H54 (cell line): ENCODE measurements around the gene PIEZO1.

ENCODE experiments used
- DNase-seq: peaks from one replicate; pipeline ENCODE4 v3.0.0; 2011; ENCODE audit warnings: low spot score, mixed read lengths; ENCODE audit not compliant: insufficient read length
- FAIRE-seq: peaks from 3 replicates; lab custom pipeline; 2011; peaks lifted over from hg19 to GRCh38; lab: Jason Lieb, UNC
- POLR2A ChIP-seq: IDR thresholded peaks from 2 replicates; pipeline ENCODE4 v1.6.1; 2011; ENCODE audit warnings: low read depth, mild to moderate bottlenecking, low read length

Gene PIEZO1

DNA sequence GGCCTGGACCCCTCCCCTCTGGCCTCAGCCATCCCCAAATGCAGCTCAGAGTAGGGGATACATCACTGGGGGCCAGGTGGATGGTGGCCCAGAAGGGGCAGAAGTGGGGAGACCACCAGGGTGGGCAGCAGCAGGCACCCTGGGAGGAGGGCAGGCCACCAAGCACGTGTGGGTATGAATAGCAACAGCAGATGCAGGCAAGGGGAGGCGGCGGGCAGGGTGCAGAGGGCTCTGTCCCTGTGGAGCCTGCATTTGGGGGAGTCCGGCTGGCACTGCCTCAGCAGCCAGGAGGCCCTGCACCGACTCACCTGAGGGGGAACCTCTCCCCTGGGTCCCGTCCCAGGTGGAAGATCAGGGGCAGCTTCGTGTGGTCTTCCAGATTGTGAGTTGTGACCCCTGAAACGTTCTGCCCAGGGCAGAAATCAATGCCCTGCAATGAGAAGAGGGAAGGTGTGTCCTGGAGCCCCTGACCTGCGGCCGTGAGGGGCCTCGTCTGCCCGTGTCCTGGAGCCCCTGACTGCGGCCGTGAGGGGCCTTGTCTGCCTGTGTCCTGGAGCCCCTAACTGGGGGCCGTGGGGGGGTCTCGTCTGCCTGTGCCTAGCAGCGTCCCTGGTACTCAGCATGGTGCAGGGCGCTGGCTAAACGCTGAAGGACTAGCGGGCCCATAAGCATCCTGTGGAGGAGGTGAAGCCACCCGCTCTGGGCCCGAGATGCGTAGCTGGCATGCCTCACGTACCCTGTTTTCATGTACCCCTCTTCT, 37.4 kb upstream of the PIEZO1 start:
- no peak for FAIRE-seq
- TF ChIP-seq POLR2A: no peak
- no peak for DNase-seq

DNA sequence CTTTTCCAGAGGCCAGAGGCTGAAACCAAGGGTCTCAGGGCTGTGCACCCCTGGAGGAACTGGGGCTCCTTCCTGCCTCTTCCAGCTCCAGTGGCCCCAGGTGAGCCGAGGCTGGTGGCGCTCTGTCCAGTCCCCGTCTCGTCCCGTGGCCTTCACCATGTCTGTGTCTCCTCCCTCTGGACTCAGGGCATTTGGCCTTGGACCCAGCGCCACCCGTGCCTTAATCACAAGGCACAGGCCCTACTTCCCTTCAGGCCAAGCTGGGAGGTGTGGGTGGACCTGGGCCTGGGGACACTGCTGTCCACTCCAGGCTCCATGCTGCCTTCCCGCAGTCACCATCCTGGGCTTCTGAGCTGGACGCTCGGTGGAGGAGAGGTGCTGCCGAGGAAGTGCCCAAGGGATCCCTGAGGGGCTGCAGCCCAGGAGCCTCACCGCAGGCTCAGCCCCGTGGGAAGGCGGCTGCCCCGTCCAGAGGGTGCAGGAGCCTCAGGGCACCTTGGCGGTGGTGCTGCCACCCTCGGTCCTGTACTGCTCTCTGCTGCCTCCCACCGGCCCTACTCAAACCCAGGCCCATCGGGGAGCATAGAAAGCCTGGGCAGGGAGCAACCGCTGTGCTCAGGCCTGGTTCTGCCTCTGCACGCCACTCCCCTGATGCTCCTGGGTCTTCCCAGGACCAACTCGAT, 36.3 kb upstream of the PIEZO1 start:
- FAIRE-seq: no peak

DNA sequence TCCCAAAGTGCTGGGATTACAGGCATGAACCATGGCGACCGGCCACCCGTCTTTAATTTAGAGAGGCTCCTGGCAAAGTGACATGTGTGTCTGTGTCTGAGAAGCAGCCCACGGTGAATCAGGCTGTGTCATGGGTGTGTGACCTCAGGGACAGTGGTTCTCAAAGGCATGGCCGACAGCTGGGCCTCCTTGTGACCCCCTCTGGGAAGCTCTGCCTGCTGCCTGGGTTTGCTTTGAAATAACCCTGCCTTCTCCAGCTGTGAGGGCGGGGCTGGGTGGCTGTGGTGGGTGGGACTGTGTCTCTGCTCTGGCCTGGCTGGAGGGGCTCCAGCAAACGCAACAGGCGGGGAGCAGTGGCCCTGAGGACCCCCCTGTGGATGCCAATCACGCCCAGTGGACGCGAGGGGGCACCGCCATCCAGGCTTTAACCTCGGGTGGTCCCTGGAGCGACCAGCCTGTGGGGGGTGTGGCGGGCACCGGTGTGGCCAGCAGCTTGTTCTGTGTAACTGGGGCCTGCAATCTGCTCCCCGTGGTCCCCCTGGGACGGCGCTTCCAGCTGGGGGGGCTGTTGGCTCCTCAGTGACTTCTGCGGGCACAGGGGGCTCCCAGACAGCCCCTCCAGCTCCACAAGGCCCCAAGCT, 35.5 kb upstream of the PIEZO1 start:
- no peak for DNase-seq
- TF ChIP-seq POLR2A: no peak
- no peak for FAIRE-seq

More for the DNA sequence above, 36.3 kb upstream of the PIEZO1 start:
- no peak for DNase-seq
- TF ChIP-seq POLR2A: no peak

DNA sequence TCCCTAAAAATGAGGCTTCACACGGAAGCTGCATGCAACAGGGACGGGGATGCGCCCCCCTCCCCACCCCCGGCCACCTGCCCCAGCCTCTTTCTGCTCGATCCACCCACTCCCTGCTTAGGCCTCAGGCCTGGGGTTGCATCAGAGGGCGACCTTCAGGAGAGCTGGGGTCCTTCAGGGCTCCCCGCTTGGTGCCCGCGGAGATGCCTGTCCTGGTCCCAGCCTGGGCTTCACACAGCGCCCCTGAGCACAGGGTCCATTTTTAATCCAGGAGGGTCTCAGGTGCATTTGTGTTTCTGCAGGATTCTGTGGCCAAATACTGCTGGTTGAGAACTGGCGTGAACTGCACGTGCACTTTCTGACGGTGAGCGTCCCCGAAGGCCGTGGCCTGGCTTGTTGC, 34.1 kb upstream of the PIEZO1 start:
- DNase-seq: no peak
- FAIRE-seq: no peak
- no peak for TF ChIP-seq POLR2A

DNA sequence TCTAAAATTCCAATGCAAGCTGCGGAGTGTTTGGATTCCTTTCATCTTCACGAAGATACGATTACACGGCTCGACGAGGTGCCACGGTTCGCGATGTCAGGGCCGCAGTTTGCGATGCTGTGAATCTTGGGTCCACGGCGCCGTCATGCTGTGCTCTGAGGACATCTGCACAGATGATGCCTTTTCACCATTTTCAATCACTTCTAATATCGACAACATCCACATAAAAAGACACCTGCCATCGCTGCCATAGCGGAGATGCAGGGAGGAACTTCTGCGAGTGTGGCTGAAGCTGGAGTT, 33.5 kb upstream of the PIEZO1 start:
- no peak for DNase-seq
- no peak for TF ChIP-seq POLR2A
- FAIRE-seq: no peak

DNA sequence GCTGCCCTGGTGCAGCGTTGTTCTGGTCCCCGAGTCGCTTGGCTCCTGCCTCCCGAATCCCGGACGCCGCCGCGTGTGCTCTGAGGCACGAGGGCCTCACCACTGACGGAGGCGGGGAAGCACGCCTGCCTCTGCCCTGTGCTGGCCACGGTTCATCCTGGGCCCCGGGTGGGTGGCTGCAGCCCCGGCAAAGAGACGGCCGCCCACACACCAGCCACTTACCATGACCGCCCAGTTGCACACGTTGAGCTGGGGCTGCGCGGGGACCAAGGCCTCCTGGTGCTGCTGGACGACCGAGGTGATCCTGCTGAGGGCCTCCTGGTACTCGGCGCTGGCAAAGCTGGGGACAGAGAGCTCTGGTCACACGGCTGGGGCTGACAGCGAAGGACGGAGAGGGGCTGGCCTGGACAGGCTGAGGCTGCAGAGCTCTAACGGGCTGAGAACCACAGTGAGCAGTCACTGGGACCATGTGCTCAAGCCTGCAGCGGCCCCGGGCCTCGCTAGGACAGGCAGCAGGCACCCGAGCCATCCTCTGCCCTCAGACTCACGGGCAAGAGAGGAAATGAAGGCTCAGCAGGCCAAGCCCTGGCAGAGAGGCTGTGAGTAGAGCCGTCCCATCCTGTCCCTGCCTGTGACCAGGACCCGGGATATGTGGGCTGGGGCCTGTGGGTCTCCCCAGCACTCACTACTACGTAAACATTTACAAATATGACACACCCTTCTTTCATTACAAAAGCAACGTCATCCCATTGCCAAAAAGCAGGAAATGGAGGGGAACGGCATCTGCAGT, 33.0 kb upstream of the PIEZO1 start:
- FAIRE-seq: no peak
- no peak for DNase-seq
- no peak for TF ChIP-seq POLR2A

DNA sequence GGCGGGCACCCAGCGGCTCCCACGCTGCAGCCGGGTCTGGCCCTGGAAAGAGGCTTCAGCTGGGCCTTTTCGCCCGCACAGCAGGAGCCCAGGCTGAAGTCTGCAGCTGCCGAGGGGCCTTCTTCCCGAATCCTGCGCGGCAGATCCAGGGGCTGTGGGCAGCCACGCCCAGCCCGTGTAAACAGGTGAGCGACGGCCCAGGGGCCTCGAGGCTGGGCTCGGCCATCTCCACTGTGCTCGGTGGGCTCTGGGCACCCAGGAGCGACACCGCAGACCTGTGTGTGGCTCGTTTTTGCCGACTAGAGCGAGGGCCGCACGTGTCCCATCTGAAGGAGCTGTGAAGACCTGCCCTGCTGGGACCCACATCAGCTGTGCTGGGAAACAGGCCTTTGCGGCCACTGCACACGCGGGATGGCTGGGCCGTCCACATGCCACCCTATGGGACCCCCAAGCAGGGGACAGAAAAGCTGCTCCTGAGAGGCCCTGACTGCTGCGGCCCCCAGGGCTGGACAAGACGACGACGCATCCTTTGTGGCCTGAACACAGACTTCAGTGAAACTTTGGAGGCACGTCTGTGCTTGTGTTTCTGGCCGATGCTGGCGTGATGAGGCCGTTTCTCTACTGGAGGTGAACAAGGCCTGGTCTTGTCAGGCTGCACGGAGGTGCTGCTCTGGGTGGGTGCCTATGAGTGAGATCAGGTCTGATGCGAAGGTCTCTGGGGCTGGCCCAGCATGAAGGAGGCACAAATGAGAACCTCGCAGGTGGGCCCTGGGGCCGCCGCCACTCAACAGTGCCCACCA, 31.9 kb upstream of the PIEZO1 start:
- DNase-seq (no peak), FAIRE-seq (no peak)
- TF ChIP-seq POLR2A: no peak

DNA sequence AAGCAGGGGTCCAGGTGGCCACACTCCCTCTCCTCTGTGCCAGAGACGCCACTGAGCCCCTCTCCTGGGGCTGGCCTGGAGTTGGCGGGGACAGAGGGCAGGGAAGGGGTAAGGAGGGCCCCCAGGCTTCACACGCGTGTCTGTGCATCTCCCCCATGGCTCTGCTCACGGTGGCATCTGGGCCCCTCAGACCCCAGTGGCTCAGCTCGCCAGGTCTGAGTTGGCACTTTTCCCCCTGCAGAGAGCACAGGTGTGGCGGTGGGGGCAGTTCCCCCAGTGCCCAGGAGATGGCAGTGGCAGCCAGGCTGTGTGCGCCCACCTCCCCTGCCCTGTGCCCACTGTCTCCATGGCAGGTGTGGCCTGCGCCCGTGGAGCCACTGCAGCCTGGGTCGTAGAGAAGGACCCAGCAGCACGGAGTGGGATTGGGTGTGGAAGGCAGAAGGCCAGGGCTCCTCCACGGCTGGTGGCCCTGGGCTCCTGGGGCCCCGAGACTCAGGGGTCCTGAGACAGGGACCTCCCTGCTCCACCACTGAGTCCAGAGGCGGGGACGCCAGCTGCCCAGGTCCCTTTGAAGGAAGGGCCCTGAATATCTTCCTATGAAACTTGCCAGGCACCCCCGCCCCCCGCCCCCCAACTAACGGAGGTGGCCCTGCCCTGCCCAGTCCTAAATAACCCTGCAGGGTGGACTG, 31.0 kb upstream of the PIEZO1 start:
- TF ChIP-seq POLR2A: no peak
- FAIRE-seq: no peak
- DNase-seq: no peak

DNA sequence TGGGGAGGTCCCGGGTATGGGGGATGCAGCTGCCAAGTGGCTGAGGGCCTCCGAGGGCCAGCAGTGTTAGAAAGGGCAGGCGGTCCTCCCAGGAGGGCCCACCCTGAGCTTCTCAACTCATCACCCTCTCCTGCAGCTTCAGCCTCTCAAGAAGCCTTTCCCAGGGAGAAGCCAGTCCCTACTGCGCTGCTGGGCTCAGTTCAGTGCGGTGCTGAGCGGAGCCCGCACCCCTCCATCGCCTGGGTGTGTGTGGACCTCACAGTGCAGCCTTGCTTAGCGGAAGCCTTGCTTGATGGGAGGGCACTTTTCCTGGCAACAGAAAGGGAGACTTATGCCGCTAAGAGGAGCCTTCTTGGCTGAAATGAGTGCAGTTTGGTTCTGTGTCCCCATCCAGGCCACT, 30.2 kb upstream of the PIEZO1 start:
- DNase-seq (no peak), FAIRE-seq (no peak)
- TF ChIP-seq POLR2A: no peak

DNA sequence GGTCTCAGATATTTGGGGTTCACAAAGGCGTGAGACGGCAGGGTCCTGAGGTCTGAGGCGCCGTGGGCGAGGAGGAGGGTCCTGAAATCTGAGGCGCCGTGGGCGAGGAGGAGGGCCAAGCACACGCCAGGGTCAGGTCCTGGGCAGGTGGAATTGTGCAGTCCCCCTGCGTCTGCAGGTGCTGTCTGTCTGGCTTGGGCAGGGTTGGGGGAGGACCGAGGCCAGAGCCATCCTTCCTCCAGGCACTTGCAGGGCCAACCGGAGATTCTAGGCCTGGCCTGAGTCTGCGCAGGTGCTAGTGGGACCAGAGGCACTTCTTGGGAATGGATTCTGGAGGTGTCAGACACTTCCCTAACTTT, 29.1 kb upstream of the PIEZO1 start:
- FAIRE-seq (no peak), DNase-seq (no peak)
- TF ChIP-seq POLR2A: no peak

DNA sequence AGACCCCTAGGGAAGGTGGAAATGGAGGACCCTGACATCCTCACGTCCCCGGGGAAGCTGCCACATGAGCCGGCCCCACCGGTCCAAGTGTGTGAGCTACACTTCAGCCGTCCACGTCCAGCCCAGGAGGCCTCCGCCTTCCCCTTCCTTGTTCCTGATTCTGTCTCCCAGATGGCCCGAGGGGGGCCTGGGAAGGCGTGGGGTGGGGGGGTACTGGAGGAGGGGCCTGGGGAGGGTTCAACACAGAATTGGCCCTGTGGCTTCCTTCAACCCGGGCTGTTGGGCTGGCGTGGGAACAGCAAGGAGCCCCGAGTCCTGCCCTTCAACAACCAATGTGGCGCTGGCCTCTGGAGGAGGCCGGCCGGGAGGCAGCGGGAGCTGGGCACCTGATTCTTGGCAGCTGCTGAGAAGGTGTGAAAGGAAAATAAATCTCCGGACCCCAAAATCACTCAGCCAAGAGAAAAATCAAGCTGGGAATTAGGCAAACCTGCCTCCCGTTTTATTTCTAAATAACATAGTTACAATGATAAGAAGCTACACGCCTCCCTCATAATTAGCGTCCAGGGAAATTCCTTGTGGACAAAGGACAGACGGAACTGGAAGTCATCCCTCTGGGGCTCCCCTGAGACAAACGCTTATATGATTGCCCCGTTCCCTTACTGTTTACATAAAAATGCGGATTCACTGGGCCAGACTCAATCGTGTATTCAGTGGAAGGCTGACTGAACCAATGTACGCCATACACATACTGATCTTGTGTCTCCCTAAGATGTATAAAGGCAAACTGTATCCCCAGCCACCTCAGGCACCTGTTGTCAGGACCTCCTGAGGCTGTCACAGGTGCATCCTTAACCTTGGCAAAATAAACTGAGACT, 28.5 kb upstream of the PIEZO1 start:
- no peak for TF ChIP-seq POLR2A
- FAIRE-seq (no peak), DNase-seq (no peak)
